ENCODE measurements around the gene C1orf52. TPM values are rescaled to one million over a fixed set of nuclear protein-coding genes. Genes with fewer than 3 reads are reported as not detected.

The C1orf52 gene
- total and polyA plus RNA-seq, 9 of the 15 experiments (the other 6 are each of a cell fraction or from before 2014, with no cell fraction given): 17.0 to 38.5 (median 33.0) TPM

DNA sequence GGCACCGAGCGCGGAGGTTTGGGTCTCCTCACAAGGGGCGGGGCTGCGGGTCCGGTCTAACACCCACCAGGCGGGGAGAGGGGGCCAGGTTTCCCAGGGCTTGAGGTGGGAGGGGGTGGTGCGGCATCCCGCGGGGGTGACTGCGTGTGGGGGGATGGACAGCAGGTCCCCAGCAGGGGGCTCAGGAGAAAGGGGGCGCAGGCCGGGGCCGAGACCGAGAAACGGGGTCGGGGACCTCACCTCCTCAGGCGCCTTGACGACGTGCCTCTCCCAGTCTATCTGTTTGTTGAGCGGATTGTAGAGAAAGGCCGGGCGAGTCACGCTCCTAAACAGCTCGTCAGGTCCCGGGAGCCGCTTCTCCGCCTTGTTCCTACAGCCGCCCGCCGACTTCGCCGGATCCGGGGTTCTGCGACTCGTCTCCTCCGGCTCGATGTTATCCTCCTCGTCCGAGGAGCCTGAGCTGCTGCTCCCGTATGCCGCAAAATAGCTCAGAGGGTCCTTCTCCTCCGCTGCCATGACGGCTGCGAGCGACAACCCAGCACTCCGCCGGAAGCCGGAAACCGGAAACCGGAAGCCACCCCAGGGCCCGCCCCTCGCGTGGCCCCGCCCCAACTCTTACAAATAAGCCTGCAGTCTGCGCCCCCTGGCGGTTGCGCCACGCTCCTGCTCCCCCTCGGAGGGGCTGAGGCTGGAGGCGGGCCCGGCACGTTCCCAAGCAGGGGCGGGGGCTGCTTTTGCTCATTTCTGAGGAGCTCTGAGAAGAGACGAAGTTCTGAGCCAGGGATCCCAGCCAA, at the start of gene C1orf52 (continued):
- no peak for TF ChIP-seq SMARCA5 (IDR thresholded peaks at IDR 0.05)
- no peak for TF ChIP-seq FOSL1 (tag; conservative IDR thresholded peaks at IDR 0.05)
- no peak for TF ChIP-seq CSDE1 (IDR thresholded peaks at IDR 0.05)
- peak; percentile 94 for TF ChIP-seq POLR2B (IDR thresholded peaks at IDR 0.05; ENCODE audit: low read depth, partially characterized antibody)
- TF ChIP-seq SRSF9 (IDR thresholded peaks at IDR 0.05; ENCODE audit: borderline replicate concordance, low read depth, low read length): no peak
- TF ChIP-seq HNRNPK (IDR thresholded peaks at IDR 0.05; ENCODE audit: low read depth, low read length, poor library complexity, severe bottlenecking): no peak
- TF ChIP-seq NR2C1 (IDR thresholded peaks at IDR 0.05): no peak
- TF ChIP-seq NR2C1 (tag; IDR thresholded peaks at IDR 0.05): no peak
- TF ChIP-seq, protein P1, sequence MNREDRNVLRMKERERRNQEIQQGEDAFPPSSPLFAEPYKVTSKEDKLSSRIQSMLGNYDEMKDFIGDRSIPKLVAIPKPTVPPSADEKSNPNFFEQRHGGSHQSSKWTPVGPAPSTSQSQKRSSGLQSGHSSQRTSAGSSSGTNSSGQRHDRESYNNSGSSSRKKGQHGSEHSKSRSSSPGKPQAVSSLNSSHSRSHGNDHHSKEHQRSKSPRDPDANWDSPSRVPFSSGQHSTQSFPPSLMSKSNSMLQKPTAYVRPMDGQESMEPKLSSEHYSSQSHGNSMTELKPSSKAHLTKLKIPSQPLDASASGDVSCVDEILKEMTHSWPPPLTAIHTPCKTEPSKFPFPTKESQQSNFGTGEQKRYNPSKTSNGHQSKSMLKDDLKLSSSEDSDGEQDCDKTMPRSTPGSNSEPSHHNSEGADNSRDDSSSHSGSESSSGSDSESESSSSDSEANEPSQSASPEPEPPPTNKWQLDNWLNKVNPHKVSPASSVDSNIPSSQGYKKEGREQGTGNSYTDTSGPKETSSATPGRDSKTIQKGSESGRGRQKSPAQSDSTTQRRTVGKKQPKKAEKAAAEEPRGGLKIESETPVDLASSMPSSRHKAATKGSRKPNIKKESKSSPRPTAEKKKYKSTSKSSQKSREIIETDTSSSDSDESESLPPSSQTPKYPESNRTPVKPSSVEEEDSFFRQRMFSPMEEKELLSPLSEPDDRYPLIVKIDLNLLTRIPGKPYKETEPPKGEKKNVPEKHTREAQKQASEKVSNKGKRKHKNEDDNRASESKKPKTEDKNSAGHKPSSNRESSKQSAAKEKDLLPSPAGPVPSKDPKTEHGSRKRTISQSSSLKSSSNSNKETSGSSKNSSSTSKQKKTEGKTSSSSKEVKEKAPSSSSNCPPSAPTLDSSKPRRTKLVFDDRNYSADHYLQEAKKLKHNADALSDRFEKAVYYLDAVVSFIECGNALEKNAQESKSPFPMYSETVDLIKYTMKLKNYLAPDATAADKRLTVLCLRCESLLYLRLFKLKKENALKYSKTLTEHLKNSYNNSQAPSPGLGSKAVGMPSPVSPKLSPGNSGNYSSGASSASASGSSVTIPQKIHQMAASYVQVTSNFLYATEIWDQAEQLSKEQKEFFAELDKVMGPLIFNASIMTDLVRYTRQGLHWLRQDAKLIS (CRISPR knock-in tag; IDR thresholded peaks at IDR 0.05): no peak
- TF ChIP-seq NONO (IDR thresholded peaks at IDR 0.05; ENCODE audit: low read depth in 2 of 2, low read length in 1 of 2): no peak
- TF ChIP-seq ELF2 (CRISPR knock-in tag; IDR thresholded peaks at IDR 0.05): peak; percentile 62
- no peak for TF ChIP-seq TEAD2 (tag; IDR thresholded peaks at IDR 0.05)
- TF ChIP-seq, protein P2, sequence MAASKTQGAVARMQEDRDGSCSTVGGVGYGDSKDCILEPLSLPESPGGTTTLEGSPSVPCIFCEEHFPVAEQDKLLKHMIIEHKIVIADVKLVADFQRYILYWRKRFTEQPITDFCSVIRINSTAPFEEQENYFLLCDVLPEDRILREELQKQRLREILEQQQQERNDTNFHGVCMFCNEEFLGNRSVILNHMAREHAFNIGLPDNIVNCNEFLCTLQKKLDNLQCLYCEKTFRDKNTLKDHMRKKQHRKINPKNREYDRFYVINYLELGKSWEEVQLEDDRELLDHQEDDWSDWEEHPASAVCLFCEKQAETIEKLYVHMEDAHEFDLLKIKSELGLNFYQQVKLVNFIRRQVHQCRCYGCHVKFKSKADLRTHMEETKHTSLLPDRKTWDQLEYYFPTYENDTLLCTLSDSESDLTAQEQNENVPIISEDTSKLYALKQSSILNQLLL (CRISPR knock-in tag; IDR thresholded peaks at IDR 0.05; ENCODE audit: borderline replicate concordance): no peak
- TF ChIP-seq MED1 (CRISPR knock-in tag; IDR thresholded peaks at IDR 0.05; ENCODE audit: borderline replicate concordance): no peak
- no peak for TF ChIP-seq NFRKB (IDR thresholded peaks at IDR 0.05; ENCODE audit: low read depth)
- TF ChIP-seq, protein P3, sequence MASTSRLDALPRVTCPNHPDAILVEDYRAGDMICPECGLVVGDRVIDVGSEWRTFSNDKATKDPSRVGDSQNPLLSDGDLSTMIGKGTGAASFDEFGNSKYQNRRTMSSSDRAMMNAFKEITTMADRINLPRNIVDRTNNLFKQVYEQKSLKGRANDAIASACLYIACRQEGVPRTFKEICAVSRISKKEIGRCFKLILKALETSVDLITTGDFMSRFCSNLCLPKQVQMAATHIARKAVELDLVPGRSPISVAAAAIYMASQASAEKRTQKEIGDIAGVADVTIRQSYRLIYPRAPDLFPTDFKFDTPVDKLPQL (IDR thresholded peaks at IDR 0.05; ENCODE audit: extremely low read depth, insufficient read length): no peak
- no peak for TF ChIP-seq NR2F6 (CRISPR knock-in tag; IDR thresholded peaks at IDR 0.05)
- no peak for TF ChIP-seq HOXB6 (CRISPR knock-in tag; IDR thresholded peaks at IDR 0.05; ENCODE audit: borderline replicate concordance)
- TF ChIP-seq ZNF436 (CRISPR knock-in tag; IDR thresholded peaks at IDR 0.05): no peak
- TF ChIP-seq, protein P4, sequence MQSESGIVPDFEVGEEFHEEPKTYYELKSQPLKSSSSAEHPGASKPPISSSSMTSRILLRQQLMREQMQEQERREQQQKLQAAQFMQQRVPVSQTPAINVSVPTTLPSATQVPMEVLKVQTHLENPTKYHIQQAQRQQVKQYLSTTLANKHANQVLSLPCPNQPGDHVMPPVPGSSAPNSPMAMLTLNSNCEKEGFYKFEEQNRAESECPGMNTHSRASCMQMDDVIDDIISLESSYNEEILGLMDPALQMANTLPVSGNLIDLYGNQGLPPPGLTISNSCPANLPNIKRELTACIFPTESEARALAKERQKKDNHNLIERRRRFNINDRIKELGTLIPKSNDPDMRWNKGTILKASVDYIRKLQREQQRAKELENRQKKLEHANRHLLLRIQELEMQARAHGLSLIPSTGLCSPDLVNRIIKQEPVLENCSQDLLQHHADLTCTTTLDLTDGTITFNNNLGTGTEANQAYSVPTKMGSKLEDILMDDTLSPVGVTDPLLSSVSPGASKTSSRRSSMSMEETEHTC (IDR thresholded peaks at IDR 0.05): no peak
- TF ChIP-seq NEUROD1 (IDR thresholded peaks at IDR 0.05; ENCODE audit: borderline replicate concordance, low read depth, low read length, partially characterized antibody): peak; percentile 44
